ENCODE data around the gene MT1M.

Gene MT1M

DNA sequence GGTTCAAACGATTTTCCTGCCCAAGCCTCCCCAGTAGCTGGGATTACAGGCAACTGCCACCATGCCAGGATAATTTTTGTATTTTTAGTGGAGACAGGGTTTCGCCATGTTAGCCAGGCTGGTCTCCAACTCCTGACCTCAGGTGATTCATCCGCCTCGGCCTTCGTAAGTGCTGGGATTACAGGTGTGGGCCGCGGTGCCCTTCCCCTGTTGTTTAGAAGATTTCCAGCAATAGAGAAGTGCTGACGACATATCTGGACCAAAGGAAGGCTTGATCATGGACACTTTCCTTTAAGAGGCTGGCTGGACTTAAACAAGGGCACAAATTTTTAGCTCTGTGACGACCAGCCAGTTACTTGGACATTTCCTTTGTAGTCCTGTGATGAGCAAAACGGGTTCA, 1.3 kb upstream of the MT1M start:
- DNase-seq: no peak

DNA sequence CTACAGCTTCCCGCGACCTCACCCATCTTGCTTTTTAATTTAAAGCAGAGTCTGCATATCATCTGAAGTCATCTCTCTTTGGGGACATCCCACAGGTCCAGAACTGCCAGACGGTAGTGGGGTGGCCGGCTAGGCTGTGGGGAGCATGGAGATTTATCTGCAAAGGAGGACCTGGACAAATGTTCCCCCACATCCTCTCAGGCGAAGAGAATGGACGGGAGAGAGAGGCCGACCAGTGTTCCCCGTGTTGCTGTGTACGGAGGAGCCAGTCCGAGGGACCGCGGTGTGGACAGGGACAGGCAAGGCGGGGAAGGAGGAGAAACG, 665 bp upstream of the MT1M start:
- no peak for DNase-seq

DNA sequence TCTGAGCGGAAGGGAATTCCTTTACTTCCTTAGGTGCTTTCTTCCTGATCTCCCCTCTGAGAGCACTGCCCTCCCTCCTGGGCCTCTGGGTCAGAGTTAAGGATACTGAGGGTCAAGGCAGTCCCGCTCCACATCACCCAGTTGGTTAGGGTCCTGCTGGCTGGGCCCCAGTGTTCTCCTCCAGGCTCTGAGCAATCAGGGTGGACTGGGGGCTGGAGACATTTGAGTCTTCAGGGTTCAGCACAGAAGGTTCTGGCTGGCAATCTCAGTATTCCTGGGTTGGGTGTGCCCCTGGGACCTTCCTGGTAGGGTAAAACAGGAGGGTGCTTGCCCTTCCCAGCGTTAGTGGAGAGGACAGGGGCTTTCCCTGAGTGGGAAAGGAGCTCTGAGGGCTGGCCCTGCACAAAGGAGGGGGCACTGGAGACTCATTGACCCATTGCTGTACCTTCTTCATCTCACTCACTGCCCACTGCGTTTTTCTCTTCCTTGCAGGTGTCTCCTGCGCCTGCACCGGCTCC, 448 bp downstream of the MT1M start:
- DNase-seq: no peak

DNA sequence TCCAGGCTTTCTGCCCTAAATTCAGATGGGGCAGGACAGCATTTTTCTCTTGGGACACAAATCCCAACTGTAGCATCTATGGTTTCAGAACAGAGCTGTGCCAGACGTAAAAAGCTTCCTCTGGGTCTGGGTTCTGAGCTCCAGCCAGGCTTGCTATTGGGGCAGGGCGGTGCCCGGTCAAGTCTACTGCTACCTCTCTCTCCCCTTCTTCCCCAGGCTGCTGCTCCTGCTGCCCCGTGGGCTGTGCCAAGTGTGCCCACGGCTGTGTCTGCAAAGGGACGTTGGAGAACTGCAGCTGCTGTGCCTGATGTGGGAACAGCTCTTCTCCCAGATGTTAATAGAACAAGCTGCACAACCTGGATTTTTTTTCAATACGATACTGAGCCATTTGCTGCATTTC, 1.1 kb downstream of the MT1M start:
- no peak for DNase-seq

DNA sequence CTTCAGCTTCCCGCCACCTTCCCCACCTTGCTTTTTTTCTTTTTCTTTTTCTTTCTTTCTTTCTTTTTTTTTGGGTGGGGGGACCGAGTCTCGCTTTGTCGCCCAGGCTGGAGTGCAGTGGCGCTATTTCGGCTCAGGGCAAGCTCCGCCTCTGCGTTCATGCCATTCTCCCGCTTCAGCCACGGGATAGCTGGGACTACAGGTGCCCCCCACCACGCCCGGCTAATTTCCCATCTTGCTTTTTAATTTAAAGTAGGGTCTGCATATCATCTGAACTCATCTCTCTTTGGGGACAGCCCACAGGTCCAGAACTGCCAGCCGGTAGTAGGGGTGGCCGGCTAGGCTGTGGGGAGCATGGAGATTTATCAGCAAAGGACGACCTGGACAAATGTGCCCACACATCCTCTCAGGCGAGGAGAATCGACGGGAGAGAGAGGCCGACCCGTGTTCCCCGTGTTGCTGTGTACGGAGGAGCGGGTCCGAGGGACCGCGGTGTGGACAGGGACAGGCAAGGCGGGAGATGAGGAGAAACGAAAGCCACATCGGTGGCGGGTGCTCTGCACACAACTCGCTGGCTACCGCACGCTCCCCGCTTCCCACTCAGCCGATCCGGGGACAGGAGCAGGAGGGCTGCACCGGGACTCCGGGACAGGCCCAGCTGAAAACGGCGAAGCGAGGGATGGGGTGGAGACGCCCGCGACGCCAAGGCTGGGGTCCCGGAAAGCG, 2.4 kb downstream of the MT1M start:
- no peak for DNase-seq

DNA sequence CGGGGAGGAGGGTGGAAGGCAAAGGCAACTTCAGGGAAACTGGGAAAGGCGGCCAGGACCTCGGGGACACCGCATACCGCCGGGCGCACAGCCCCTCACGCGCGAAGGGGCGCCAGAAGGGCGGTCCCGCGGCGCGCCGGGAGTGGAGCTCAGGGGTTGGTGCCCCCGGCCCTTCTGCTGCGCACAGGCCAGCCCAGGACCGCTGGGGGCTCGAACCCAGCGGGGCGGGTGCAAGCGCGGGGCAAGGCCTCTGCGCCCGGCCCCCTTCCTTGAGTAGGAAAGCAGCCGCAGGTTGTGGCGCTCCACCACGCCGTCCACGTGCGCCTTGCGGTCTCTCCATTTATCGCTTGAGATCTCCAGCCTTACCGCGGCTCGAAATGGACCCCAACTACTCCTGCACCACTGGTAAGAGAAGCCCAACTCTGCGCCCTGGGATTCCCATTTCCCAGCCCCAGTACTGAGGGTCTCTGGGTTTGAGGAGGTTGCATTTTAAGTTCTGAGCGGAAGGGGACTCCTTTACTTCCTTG, 3.0 kb downstream of the MT1M start:
- no peak for DNase-seq

DNA sequence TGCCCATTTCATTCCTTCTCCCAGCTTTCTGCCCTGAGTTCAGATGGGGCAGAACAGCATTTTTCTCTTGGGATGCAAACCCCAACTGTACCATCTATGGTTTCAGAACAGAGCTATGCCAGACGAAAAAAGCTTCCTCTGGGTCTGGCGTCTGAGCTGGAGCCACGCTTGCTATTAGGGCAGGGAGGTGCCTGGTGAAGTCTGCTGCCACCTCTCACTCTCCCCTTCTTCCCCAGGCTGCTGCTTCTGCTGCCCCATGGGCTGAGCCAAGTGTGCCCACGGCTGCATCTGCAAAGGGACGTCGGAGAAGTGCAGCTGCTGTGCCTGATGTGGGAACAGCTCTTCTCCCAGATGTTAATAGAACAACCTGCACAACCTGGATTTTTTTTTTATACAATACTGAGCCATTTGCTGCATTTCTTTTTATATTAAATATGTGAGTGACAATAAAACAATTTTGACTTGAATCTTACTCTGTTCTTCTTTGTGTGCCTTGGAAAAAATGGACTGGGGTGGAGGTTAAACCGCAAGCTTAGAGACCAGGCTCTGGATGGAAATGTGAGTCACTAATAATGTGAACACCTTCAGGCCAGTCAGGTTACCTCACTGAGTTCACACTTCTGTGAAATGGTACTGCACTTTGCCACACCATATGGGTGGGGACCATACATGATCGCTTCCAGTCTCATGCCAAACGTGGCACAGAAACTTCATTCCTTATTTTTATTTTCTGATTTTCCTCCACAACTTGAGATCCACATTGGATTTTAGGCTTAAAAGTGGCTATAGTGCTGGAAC, 4.4 kb downstream of the MT1M start:
- no peak for DNase-seq

DNA sequence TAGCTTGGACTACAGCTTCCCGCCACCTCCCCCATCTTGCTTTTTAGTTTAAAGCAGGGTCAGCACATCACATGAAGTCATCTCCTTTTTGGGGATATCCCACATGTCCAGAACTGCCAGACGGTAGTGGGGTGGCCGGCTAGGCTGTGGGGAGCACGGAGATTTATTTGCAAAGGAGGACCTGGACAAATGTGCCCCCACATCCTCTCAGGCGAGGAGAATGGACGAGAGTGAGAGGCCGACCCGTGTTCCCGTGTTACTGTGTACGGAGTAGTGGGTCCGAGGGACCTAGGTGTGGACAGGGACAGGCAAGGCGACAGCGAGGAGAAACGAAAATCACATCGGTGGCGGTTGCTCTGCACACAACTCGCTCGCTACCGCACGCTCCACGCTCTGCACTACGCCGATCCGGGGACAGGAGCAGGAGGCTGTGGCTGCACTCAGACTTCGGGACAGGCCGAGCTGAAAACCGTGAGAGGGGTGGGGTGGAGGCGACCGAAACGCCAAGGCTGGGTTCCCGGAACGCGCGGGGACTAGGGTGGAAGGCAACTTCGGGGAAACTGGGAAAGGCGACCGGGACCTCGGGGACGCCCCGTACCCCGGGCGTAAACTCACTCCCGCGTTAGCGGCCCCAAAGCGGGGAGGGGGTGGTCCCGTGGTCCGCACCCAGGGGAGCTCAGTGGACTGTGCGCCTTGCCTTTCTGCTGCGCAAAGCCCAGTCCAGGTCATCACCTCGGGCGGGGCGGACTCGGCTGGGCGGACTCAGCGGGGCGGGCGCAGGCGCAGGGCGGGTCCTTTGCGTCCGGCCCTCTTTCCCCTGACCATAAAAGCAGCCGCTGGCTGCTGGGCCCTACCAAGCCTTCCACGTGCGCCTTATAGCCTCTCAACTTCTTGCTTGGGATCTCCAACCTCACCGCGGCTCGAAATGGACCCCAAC, 5.6 kb downstream of the MT1M start, which contains the start of gene MT1A:
Gene MT1A (plus strand): TSS at position 853 of the 937 bp plus-strand sequence. CDS start 73 bp downstream, at position 926.
- no peak for DNase-seq

DNA sequence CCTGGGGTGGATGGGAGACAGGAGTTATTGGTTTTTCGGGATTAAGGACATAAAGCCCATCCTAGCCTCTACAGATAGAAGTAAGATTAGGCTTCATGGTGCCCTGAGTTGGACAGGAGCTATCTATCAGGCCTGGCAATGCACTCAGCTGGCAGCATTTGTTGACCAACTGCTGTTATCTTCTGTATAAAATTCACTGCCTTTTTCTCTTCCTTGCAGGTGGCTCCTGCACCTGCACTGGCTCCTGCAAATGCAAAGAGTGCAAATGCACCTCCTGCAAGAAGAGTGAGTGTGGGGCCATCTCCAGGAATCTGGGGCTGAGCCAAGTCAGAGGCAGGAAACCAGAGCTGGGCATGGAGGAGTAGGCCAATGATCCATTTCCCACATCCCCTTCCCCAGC, 6.6 kb downstream of the MT1M start:
- DNase-seq: no peak

DNA sequence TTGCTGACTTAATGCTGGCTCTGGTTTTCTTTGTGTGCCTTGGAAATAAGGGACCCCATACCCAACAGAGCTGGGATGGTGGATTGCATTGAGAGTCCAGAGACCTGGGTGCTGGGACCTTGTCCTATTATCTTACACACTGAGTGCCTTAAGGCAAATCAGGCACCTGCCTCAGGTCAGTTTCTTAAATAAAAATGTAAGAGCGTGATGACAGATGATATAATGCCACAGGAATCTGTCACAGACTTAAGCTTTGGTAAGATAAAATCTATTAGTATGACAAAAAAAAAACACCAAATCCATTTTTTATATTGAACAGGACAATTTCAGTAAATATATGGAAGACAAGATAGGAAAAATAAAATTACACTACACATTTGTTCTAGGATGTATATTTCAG, 7.6 kb downstream of the MT1M start:
- no peak for DNase-seq

DNA sequence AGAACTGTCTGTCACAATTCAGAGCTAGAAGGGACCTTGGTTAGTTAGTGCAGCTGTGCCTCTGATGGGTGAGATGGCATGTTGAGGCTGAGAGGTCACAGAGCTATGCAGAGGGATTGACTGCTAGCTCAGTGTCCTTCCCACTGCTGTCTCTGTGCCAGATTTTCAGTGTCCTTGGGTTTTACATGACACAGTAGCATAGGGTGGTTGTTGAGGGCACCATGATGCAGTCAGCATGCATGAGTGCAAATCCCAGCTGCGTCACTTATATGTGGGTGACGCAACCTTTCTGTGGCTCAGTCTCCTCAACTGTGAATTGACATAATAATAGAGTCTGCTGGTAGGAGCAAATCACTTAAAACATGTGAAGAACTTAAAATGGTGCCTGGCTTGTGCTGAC, 8.7 kb downstream of the MT1M start:
- no peak for DNase-seq

DNA sequence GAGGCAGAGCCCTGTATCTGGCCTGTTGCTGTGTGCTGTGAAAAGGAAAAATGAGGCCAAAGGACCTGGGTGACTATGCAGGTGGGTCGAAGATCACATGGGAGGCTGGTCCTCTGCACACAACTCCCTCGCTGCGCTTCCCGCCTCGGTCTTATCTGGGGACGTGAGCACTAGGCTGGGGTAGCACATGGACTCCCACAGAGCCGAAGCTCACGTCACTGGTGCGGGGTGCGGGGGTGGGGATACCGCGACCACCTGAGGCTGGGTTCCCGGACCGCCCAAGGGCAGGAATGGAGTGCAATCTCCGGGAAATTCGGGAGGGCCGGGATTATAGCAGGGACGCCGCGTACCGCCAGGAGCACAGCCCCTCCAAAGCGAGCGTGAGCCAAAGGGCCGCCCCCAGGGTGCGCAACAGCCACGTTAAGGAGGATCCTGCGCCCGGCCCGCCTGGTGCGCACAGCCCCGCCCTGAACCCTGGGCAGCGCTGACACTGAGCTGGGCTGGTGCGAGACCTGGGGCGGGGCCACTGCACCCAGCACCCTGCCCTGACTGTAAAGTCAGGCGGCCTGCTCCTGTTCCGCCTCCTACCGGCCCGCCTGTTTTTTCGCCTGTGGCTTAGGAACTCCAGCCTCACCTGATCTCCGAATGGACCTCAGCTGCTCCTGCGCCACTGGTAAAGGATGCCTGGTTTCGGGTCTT, 10.8 kb downstream of the MT1M start:
- DNase-seq: peak; percentile 78

DNA sequence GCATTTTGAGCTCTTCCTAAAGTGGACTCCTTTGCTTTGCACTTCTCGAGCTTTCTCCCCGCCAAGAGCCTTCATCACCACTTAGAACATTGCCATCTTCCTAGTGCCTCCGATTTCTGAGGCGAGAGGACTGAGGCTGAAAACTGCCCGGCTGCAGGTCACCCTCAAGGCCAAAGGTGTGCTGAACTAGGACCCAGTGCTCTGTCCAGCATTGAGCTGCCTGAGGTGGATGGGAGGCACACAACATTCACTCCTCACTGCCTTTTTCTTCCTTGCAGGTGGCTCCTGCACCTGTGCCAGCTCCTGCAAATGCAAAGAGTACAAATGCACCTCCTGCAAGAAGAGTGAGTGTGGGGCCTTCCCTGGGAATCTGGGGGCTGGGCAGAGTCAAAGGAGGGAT, 11.4 kb downstream of the MT1M start:
- DNase-seq: no peak

DNA sequence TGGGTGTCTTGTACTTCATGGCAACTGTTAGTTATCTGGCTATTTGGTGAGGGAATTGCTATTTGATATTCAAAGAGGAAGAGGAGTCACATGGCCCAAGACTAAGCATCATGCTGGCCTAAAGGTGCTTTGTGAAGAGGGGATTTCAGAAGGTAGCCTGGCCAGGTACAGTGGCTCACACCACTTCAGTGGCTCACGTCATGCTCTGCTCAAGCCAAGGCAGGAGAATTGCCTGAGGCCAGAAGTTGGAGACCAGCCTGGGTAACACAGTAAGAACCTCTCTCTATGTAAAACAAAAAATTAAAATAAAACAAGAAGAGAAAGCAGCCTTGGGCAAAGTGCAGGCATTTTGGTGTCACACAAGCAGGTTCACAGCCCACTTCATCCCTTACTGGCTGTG, 12.9 kb downstream of the MT1M start:
- DNase-seq: no peak

DNA sequence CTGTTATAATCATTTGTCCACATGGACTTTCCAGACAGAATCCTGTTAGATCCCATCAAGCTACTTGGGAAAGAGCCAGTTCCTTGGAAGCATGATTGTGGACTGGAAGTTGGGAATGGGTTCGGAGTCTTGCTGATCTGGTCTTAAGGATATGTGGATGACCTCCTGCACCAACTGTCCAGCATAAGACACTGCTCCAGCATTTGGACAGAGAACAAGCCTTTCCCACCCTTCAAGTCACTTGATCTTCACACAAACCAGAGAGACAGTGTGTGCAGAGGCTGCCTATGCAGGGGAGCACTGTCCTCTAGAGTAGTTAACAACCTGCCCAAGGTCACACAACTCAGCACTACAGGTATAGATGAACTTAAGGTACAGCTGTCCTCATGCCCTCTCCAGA, 13.4 kb downstream of the MT1M start:
- DNase-seq: no peak

DNA sequence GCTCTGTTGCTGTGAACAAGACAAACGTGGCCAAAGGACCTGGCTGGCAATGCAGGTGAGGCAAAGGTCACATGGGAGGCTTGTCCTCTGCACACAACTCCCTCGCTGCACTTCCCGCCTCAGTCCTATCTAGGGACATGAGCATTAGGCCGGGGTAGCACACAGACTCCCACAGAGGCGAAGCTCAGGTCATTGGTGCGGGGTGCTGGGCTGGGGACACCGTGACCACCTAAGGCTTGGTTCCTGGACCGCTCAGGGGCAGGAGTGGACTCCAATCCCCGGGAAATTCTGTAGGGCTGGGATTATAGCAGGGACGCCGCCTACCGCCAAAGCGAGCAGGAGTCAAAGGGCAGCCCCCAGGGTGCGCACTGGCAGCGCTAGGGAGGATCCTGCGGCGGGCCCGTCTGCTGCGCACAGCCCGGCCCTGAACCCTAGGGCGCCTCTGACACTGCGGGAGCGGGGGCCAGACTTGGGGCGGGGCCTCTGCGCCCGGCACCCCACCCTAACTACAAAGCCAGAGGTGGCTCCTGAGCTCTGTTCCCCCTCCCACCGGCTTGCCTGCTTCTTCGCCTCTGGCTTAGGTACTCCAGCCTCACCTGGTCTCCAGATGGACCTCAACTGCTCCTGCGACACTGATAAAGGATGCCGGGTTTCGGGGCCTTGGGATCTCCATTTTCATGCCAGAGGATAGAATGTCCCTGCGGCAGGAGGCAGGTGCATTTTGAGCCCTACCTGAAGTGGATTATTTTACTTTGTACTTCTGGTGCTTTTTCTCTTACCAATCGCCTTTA, 15.4 kb downstream of the MT1M start:
- no peak for DNase-seq

DNA sequence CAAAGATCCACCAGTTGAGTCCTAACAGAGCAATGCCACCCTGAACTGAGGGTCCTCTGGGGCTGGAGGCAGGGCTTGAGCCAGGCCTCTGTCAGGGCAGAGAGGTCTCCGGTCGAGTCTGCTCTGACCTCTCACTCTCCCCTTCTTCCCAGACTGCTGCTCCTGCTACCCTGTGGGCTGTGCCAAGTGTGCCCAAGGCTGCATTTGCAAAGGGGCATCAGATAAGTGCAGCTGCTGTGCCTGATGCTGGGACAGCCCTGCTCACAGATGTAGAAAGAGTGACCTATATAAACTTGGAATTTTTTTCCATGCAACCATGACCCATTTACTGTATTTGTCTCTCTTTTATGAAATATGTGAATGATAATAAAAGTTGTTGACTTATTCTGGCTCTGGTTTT, 16.8 kb downstream of the MT1M start:
- no peak for DNase-seq

DNA sequence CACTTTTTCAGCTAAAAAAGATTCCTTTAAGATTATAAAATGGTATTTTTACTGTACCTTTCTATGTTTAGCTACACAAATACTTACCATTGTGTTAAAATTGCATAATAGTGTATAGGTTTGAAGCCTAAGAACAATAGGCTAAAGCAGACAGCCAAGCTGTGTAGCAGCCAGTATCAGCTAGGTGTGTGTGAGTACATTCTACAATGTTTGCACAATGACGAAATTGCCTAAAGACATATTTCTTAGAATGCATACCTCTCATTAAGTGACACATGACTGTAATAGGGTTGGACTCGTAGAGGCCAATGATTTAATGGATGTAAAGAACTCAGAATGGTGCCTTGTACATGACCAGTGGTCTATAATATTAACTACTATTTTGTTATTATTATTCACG, 17.4 kb downstream of the MT1M start:
- DNase-seq: no peak

DNA sequence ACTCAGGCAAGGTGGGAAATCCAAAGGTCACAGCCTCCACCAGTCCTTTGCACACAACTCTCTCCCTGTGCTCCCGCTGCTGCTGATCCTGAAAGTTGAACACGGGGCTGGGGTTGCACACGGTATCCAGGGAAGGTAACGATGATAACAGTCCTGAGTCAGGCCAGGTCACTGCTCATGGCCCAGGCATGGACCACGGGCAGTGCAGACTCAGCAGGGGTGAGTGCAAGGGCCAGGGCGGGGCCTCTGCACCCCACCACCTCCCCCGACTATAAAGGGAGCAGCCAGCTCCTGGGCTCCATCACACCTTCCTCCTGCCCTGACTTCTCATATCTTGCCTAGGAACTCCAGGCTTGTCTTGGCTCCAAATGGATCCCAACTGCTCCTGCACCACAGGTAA, 19.1 kb downstream of the MT1M start, which contains the start of gene MT1B:
Gene MT1B (plus strand): TSS at position 301 of the 400 bp plus-strand sequence. CDS start 68 bp downstream, at position 369.
- DNase-seq: no peak

DNA sequence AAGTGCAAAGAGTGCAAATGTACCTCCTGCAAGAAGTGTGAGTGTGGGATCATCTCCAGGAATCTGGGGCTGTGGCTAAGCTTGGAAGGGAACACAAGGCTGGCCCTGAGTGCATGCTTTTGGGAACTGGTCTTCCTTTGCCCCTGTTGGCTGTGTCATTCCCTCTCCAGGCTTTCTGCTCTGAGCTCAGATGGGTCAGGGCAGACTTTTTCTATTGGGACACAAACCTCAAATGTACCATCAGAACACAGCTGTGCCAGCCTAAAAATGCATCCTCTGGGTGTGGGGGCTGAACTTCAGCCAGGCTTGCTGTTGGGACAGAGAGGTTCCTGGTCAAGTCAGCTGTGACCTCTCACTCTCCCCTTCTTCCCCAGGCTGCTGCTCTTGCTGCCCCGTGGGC, 20.1 kb downstream of the MT1M start:
- no peak for DNase-seq

DNA sequence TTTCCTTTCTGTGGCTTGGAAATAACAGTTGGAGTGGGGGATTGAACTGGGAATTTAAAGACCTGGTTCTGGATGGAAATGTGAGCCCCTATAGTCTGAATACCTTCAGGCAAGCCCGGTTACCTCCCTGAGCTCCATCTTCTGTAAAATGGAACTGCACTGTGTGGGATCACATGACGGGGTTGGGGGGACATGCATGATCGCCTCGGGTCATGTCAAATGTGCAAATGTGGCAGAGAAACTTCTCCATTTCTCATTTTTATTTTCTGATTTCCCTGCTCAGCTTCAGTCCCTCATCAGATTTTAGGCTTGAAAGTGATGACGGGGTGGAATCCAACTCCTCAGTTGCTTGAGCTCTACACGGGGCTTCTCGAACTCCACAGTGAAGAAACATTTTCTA, 20.8 kb downstream of the MT1M start:
- DNase-seq: no peak
